8988T (cell line): ENCODE data around the gene CAMP.

Experiments
- DNase-seq: peaks from one replicate; pipeline ENCODE4 v3.0.0; 2011

Gene CAMP

GRCh38 chr3:48215019-48215418, 8.3 kb upstream of the CAMP start:
- DNase-seq, result no peak

GRCh38 chr3:48215466-48215865, 7.8 kb upstream of the CAMP start:
- no peak for DNase-seq

- DNase-seq, result no peak
Observed at GRCh38 chr3:48215876-48216275, 7.4 kb upstream of the CAMP start.

- DNase-seq, result no peak
Observed at GRCh38 chr3:48217449-48217848, 5.8 kb upstream of the CAMP start.

GRCh38 chr3:48218537-48218936, 4.8 kb upstream of the CAMP start:
- no peak for DNase-seq

- DNase-seq, result no peak
Observed at GRCh38 chr3:48219543-48219942, 3.8 kb upstream of the CAMP start.

GRCh38 chr3:48220746-48221145, 2.5 kb upstream of the CAMP start:
- DNase-seq, result no peak

GRCh38 chr3:48225587-48225986, 2.3 kb downstream of the CAMP start:
- no peak for DNase-seq

GRCh38 chr3:48226939-48227338, 3.6 kb downstream of the CAMP start:
- no peak for DNase-seq

GRCh38 chr3:48232232-48232631, 8.9 kb downstream of the CAMP start:
- DNase-seq, result no peak

GRCh38 chr3:48232734-48233133, 9.4 kb downstream of the CAMP start:
- DNase-seq, result peak; percentile 73

GRCh38 chr3:48233542-48233941, 10.2 kb downstream of the CAMP start:
- DNase-seq, result no peak

GRCh38 chr3:48236531-48236930, 13.2 kb downstream of the CAMP start:
- no peak for DNase-seq

- DNase-seq, result no peak
Observed at GRCh38 chr3:48238531-48239085, 15.3 kb downstream of the CAMP start.

- DNase-seq, result no peak
Observed at GRCh38 chr3:48240000-48240963, 17.0 kb downstream of the CAMP start.

GRCh38 chr3:48241796-48242455, 18.6 kb downstream of the CAMP start:
- DNase-seq, result no peak

GRCh38 chr3:48243886-48244285, 20.6 kb downstream of the CAMP start:
- DNase-seq, result no peak

- DNase-seq, result no peak
Observed at GRCh38 chr3:48244461-48244860, 21.2 kb downstream of the CAMP start.

- no peak for DNase-seq
Observed at GRCh38 chr3:48245136-48245535, 21.8 kb downstream of the CAMP start.

- no peak for DNase-seq
Observed at GRCh38 chr3:48247401-48247811, 24.1 kb downstream of the CAMP start.

- DNase-seq, result no peak
Observed at GRCh38 chr3:48248095-48248850, 25.0 kb downstream of the CAMP start.

GRCh38 chr3:48256557-48256956, 33.3 kb downstream of the CAMP start:
- no peak for DNase-seq

- DNase-seq, result no peak
Observed at GRCh38 chr3:48258530-48258929, 35.2 kb downstream of the CAMP start.
